GM23338 (cell line): ENCODE measurements around the gene ELFN1.

Experiments
- EZH2 ChIP-seq: fragments of 200-600 bp; sonication (generic); IDR thresholded peaks from one replicate; pipeline ENCODE4 v1.8.0; 2017; ENCODE audit warnings: antibody characterized with exemption, mild to moderate bottlenecking, low read depth; ENCODE audit not compliant: unreplicated experiment
- EZH2phosphoT487 ChIP-seq: fragments of 200-600 bp; sonication (generic); IDR thresholded peaks from one replicate; pipeline ENCODE4 v1.8.1; 2018; ENCODE audit warnings: antibody characterized with exemption; ENCODE audit not compliant: unreplicated experiment
- POLR2AphosphoS5 ChIP-seq: IDR thresholded peaks from 2 replicates; pipeline ENCODE4 v1.6.1; 2016; ENCODE audit warnings: antibody characterized with exemption, low read depth
- TF ChIP-seq, protein P1 (sequence below), 2 experiments: fragments of 200-600 bp in 1 of 2; sonication (generic) in 1 of 2; conservative IDR thresholded peaks; 2 replicates each; pipeline versions ENCODE4 v1.5.1 to v1.6.1; 2016 to 2017; ENCODE audit warnings: antibody characterized with exemption in 2 of 2, low read depth in 2 of 2, mild to moderate bottlenecking in 2 of 2, moderate library complexity in 1 of 2
- TF ChIP-seq, protein P2 (sequence below): IDR thresholded peaks from one replicate; pipeline ENCODE4 v1.6.1; 2018; ENCODE audit warnings: antibody characterized with exemption; ENCODE audit not compliant: unreplicated experiment
- TF ChIP-seq, protein P3 (sequence below): IDR thresholded peaks from 2 replicates; pipeline ENCODE4 v1.6.1; 2016; ENCODE audit warnings: antibody characterized with exemption

DNA sequence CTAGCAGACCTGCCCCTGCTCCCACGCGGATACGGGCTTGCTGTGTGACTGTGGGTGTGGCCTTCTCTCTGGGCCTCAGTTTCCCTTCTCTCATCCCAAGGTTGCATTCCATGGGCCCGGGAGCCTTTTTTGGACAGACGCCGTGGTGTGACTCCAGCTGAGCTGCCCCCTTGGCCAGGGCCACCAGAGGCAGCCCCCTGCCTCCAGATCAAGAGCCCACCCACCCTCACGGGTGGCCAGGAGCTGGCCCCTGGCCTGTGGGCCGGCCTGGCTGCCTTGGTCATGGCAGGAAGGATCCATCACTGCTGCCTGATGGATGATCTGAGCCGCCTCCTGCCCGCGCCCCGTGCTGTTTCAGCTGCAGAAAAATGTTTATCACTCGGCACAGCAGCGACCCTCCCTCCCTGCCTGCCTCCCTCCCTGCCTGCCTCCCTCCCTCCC lies 27.8 kb upstream of the ELFN1 start:
- TF ChIP-seq, protein P1, sequence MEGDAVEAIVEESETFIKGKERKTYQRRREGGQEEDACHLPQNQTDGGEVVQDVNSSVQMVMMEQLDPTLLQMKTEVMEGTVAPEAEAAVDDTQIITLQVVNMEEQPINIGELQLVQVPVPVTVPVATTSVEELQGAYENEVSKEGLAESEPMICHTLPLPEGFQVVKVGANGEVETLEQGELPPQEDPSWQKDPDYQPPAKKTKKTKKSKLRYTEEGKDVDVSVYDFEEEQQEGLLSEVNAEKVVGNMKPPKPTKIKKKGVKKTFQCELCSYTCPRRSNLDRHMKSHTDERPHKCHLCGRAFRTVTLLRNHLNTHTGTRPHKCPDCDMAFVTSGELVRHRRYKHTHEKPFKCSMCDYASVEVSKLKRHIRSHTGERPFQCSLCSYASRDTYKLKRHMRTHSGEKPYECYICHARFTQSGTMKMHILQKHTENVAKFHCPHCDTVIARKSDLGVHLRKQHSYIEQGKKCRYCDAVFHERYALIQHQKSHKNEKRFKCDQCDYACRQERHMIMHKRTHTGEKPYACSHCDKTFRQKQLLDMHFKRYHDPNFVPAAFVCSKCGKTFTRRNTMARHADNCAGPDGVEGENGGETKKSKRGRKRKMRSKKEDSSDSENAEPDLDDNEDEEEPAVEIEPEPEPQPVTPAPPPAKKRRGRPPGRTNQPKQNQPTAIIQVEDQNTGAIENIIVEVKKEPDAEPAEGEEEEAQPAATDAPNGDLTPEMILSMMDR (conservative IDR thresholded peaks at IDR 0.05; ENCODE audit: low read depth in 2 of 2) = no peak
- TF ChIP-seq, protein P2, sequence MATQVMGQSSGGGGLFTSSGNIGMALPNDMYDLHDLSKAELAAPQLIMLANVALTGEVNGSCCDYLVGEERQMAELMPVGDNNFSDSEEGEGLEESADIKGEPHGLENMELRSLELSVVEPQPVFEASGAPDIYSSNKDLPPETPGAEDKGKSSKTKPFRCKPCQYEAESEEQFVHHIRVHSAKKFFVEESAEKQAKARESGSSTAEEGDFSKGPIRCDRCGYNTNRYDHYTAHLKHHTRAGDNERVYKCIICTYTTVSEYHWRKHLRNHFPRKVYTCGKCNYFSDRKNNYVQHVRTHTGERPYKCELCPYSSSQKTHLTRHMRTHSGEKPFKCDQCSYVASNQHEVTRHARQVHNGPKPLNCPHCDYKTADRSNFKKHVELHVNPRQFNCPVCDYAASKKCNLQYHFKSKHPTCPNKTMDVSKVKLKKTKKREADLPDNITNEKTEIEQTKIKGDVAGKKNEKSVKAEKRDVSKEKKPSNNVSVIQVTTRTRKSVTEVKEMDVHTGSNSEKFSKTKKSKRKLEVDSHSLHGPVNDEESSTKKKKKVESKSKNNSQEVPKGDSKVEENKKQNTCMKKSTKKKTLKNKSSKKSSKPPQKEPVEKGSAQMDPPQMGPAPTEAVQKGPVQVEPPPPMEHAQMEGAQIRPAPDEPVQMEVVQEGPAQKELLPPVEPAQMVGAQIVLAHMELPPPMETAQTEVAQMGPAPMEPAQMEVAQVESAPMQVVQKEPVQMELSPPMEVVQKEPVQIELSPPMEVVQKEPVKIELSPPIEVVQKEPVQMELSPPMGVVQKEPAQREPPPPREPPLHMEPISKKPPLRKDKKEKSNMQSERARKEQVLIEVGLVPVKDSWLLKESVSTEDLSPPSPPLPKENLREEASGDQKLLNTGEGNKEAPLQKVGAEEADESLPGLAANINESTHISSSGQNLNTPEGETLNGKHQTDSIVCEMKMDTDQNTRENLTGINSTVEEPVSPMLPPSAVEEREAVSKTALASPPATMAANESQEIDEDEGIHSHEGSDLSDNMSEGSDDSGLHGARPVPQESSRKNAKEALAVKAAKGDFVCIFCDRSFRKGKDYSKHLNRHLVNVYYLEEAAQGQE = no peak
- TF ChIP-seq EZH2 (no peak), EZH2phosphoT487 (no peak), POLR2AphosphoS5 (no peak)
- TF ChIP-seq, protein P3, sequence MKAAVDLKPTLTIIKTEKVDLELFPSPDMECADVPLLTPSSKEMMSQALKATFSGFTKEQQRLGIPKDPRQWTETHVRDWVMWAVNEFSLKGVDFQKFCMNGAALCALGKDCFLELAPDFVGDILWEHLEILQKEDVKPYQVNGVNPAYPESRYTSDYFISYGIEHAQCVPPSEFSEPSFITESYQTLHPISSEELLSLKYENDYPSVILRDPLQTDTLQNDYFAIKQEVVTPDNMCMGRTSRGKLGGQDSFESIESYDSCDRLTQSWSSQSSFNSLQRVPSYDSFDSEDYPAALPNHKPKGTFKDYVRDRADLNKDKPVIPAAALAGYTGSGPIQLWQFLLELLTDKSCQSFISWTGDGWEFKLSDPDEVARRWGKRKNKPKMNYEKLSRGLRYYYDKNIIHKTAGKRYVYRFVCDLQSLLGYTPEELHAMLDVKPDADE = no peak
